ENCODE measurements around the gene CBARP.
A peak's percentile ranks its signal among the peaks of the same experiment; 100 is the strongest.
"Not testable (repeated sequence)": the region's sequence is repeated elsewhere in the genome, so short reads cannot be mapped to it uniquely, and the experiment has no call there.

Gene CBARP

GRCh38 chr19:1225440-1226226 is 12.2 kb downstream of the CBARP start:
- no peak for DNase-seq

- no peak for DNase-seq
Observed at GRCh38 chr19:1224847-1225246, 13.0 kb downstream of the CBARP start.

GRCh38 chr19:1224047-1224825 is 13.6 kb downstream of the CBARP start:
- no peak for DNase-seq

- no peak for DNase-seq
Observed at GRCh38 chr19:1223018-1223855, 14.6 kb downstream of the CBARP start.

GRCh38 chr19:1222394-1222793 is 15.4 kb downstream of the CBARP start:
- no peak for DNase-seq

GRCh38 chr19:1221904-1222255 is 15.9 kb downstream of the CBARP start:
- DNase-seq = no peak

DNA sequence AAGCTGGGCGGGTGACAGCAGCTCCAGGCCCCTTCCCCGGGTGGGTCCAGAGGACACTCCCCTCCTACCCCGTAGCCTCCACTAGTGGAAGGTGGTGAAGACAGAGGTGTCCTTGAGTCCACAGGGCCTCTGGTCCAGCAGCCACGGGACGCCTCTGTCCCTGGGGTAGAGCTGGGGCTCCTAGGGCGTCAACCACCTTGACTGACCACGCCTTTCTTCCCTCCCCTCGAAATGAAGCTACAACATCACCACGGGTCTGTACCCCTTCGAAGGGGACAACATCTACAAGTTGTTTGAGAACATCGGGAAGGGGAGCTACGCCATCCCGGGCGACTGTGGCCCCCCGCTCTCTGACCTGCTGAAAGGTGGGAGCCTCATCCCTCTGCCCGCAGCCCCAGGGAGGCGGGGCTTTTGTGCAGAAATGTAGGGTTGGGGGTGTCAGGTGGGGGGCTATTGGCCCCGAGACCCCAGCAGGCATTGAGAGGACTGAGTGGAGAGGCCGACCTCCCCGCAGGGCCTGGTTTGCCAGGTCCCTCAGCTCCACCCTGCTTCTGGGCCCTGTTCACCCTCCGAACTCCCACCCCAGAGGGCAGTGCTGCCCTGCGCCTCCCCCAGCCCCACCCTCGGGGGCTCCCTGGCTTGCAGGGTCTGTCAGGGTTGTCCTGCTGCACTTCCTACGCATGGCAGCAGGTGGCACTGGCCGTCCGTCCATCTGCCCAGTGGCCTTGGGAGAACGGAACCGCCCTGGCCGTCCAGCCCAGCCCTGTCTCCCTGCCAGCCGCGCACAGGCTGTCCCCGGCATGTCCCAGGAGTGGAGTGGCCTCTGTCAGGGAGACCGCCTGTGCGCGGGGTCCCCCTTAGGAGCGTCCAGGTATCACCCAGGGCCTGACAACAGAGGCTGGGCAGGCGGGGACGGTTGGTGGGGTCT is 16.6 kb downstream of the CBARP start:
- DNase-seq = no peak

DNA sequence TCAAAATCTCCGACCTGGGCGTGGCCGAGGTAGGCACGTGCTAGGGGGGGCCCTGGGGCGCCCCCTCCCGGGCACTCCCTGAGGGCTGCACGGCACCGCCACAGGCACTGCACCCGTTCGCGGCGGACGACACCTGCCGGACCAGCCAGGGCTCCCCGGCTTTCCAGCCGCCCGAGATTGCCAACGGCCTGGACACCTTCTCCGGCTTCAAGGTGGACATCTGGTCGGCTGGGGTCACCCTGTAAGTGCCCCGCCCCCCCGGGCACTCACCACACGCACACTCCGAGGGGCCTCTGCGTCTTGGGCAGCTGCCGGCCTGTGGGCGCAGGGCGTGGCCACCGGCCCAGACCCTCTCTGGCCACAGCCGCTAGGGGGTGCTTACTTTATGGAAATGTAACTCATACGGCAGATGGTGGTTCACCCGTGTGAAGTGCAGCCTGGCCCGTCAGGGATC is 17.3 kb downstream of the CBARP start:
- no peak for DNase-seq

DNA sequence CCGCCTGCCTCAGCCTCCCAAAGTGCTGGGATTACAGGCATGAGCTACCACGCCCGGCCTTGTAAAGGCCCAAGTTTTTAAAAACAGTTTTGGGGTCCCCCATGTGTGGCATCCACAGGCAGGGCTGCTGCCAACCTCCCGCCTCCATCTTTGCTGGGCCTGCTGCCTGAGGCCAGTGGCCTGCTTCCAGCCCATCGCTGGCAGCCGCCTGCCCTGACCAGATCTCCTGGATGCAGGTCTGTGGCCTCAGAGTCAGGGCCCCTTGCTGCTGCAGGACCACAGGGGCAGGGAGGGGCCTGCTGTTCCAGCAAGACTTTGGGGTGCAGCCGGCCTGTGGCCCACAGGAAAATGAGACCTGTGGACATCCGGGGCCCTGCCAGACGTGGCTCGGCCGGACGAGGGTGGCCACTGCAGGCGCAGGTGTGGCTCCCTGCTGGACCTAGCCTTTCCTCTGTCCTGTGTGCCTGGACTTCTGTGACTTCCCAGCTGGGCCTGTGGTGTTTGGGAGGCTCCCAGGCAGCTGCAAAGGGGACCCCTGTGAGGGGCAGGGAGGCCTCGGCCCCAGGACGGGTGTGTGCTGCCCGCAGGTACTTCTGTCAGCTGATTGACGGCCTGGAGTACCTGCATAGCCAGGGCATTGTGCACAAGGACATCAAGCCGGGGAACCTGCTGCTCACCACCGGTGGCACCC is 17.9 kb downstream of the CBARP start:
- no peak for DNase-seq

DNA sequence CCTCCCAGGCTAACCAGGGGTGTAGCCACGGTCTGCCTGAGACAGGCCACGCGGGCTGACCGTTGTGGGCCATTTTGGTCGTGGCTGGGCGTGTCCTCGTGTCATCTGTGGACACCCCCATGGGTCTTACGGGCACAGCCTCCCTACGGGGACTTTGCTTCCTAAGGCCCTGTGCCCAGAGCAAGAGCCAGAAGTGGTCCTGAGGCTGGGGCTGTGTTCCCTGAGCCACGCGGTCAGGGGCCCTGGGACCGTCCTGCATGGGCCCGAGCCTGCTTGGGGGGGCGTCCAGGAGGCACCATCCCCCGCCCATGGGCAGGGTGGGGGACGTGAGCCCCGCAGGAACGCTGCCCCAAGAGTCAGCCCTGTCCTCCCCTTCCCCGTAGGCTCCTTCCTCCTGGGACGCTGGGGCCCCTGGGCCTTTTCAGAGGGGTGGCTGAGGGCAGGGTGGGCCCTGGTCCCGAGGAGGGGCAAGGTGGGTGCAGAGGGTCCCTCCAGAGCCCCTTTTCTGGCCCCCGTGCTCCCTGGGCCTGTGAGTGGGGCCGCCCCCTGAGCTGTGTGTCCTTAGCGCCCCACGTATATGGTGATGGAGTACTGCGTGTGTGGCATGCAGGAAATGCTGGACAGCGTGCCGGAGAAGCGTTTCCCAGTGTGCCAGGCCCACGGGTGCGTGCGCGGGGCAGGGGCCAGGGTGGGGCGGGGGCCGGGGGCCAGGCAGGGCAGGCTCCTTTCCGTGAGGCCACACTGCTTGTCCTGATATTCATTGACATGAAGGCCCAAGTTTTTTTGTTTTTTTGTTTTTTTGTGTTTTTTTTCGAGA is 18.8 kb downstream of the CBARP start:
- DNase-seq = no peak

- DNase-seq = no peak
Observed at GRCh38 chr19:1217366-1217765, 20.4 kb downstream of the CBARP start.

GRCh38 chr19:1216756-1217155 is 21.0 kb downstream of the CBARP start:
- no peak for DNase-seq

DNA sequence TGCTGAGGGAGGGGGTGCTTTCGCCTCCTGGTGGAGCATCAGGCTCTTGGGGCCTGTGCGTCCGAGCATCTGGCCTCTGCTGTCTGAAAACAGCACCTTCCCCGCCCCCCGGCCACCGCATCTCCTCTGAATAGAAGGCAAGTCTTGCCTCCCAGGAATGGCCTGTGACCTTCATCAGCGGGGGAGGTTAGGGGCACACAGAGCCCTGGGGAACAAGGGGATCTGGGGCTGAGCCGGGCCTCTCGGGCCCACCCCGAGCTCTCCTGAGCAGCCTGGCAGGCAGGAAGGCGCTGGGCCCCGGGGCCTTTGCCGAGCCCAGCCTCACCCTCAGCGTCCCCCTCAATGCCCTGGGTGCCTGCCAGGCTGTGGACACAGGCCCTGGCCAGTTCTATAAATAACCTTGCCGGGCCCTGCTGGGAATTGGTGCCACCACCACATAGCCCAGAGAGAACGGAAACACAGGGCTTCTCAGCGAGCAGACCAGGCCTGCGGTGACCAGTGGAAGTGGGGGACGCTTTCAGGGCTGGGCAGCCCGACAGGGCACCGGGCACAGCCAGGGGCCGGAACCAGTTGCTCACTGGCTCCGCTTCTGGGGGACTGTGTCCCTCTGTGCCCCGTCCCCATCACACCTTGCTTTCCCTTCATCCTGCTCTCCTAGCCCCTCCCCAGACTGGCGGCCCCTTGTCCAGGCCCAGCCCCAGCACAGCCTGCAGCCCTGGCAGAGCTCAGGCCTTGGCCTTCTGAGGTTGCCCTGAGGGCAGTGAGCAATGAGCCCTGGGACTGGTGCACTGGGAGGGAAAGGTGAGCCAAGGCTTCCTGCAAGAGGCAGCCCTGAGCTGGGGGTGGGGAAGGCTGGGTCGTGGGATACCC is 22.7 kb downstream of the CBARP start:
- DNase-seq = no peak

- peak; percentile 32 for DNase-seq
Observed at GRCh38 chr19:1214299-1214861, 23.4 kb downstream of the CBARP start.

DNA sequence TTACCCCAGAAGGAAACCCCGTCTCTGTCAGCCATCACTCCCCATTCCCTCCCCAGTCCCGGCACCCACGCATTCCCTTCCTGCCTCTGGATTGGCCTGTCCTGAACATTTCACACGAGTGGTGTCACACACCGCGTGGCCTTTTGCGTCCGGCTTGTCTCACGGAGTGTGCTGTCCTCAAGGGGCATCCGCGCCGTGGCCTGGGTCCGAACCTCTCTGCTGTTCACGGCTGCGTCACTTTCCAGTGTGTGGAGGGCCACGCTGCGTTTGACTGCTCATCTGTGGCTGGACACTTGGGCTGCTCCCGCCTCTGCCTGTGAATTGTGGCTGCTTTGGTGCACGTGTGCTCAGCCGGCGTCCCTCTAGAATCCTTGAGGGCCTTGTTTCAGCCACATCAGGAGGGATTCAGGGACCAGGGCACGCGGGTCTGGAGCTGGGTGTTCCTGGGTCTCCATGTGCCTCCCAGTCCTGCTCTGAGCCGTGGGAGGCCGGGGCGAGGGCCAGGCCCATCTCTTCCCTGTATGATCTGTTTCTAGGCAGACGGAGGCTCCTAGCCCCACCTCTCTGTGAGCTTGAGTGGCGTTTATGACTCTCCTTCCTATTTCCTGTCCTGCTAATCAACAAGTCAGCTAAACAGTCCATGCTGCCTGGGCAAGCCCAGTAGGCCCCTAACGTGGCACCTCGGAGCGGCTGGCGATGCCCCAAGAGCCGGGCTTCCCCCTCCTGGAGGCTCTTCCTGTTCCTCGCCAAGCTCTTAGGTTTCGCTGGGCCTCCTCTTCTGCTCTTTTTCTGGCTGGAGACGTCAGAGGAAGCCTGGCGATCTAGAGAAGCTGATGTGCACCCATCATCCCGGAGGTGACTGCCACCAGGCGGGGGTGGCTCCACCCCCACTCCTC is 24.2 kb downstream of the CBARP start:
- peak; percentile 58 for DNase-seq

- no peak for DNase-seq
Observed at GRCh38 chr19:1211494-1212234, 26.1 kb downstream of the CBARP start.

DNA sequence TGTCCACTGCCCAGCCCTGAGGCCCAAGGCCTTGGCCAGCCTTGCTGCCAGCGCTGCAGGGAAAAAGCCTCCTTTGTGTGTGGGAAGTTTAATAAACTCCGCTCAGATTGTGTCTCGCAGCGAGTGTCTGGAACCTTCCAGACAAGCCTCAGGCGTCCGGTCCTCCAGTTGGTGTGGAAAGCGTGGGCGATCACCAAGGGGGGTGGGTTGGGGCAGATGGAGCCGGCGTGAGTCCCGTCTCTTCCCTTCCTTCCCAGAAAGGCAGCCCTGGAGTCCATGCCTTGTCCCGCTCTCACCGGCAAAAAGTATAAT is 27.6 kb downstream of the CBARP start:
- DNase-seq = no peak

- not testable (repeated sequence) for DNase-seq
Observed at GRCh38 chr19:1208830-1209229, 29.0 kb downstream of the CBARP start.
